ENCODE data around the gene MUSK.
"Not testable (repeated sequence)": the region's sequence is repeated elsewhere in the genome, so short reads cannot be mapped to it uniquely, and the experiment has no call there.

Gene MUSK

DNA sequence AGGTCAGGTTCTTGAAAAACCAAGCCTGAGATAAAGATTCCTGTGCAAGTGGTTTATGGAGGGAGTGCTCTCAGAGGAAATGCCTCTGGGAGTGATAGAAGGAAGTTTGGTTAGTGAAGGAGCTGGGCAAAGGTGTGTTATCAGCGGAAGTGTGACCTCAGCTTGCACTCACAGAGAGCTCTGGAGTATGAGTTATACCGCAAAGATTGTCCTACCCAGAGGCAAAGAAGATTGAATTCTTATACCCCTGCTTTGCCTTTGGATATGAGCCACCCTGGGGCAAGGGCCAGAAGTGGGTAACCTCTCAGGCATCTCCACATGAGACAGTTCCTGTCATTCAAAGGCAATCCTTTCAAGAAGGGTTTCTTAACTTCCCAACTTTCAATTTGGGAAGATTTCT is 145.6 kb downstream of the MUSK start:
- DNase-seq = no peak

DNA sequence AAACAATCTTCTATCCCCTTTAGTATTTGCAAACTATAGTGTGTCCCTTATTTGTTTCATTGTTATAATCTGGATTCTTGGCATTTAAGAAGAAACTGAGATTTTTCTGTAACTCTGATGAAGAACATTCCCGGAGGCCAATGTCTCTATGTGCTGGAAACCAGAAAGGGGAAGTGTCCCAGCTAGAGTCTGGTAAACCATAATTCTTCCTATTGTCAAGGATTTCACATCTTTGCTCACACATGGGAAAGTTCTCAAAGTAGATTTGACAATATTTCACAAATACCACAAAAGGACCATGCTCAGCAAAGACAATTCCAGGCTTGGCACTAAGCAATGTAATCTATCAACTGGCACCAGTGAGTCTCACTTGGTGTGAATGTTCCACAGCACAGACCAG is 146.8 kb downstream of the MUSK start:
- DNase-seq = no peak

DNA sequence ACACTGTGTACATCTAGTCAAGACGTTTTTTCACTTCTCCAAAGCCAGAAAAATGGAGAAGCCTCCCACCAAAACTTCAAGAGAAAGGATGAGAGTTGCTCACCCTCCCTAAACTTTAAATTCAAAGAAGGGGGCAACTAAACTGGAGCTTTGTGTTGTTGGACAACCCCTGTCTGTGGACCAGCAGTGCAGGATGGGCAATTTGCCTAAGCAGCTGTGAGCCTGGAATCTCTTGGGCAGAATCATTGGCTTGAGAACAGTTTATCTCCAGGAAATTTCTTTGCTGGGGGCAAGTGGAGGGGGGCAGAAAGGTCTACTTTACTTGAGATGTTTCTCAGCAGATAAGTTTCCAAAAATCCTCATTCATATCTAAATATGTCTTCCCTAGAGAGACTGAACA is 151.8 kb downstream of the MUSK start:
- no peak for DNase-seq

DNA sequence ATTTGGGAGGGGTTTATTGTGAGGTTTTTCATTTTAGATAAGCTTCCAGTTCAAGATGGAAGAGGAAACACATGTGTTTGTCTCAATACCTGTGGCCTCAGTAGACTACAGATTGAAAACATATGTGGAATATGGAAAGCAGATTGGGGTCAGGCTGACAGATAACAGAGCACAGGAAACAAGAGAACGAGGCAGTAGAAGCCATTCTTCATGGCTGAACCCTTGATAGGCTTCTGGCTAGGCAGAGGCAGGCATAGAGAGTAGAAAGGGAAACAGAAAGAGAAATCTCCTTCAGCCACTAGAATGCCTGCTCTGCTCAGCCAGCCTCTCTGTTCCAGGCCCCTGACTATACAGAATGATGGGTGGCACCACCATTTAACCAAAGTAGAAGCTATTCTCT is 152.5 kb downstream of the MUSK start:
- no peak for DNase-seq

DNA sequence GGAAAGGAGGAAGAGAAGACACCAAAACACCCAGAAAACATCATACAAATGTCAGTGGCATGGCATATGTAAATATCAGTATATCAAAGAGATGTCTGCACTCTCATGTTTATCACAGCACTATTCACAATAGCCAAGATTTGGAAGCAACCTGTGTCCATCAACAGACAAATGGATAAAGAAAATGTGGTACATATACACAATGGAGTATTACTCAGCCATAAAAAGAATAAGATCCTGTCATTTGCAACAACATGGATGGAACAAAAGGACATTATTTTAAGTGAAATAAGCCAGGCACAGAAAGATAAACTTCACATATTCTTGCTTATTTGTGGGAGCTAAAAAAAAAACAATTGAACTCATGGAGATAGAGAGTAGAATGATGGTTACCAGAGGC is 156.5 kb downstream of the MUSK start:
- DNase-seq = not testable (repeated sequence)

DNA sequence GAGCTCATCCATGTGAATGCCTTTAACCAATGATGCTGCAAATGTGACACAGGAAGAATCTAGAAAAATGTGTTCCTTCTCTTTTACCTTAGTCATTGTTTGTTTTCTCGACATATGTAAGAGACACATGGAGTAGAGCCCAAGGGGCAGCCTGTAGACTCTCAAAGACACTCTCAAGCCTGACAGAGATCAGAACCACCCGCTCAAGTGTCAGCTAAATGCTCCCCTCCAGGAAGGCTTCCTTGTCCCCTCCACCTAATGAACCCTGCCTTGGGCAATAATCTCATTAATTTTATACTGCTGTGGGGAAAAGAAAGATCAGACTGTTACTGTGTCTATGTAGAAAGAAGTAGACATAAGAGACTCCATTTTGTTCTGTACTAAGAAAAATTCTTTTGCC is 157.4 kb downstream of the MUSK start:
- no peak for DNase-seq

DNA sequence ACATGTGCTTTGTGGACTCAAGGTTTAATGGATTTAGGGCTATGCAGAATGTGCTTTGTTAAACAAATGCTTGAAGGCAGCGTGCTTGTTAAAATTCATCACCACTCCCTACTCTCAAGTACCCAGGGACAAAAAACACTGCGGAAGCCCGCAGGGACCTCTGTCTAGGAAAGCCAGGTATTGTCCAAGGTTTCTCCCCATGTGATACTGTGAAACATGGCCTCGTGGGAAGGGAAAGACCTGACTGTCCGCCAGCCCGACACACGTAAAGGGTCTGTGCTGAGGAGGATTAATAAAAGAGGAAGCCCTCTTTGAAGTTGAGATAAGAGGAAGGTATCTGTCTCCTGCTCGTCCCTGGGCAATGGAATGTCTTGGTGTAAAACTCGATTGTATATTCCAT is 157.8 kb downstream of the MUSK start:
- DNase-seq = not testable (repeated sequence)

DNA sequence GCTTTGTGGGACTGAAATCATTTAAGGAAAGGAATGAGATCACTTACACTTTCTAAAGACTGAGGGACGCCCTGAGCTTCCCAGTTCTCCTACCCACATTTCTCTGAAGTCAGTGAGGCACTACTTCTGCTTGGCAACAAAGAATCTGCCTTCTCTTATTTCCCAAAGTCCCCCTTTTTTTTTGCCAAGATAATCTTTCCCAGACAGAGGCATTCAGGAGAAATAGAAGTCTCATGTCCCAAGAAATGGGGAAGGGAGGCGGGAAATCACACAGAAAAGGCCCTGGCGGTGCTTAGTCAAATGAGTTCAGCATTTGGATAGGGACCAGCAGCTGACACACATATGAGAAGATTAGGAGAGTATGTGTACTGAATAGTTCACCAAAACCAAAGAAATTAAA is 159.7 kb downstream of the MUSK start:
- DNase-seq = peak; percentile 75

DNA sequence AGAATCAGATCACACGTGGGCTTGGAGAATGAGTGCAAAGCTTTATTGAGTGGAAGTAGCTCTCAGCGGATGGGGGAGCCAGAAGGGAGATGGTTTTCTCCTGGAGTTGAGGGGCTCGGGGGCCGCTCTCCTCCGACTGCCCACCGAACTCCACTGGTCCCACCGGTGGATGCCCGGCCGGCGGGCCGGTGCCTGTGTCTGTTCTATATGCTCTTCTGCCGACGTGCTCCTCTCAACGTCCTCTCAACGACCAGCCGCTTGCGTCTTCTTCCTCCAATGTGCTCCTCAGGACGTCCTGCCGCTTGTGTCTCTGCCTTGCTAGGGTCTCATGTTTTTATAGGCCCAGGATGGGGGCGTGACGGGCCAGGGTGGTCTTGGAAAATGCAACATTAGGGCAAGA is 161.9 kb downstream of the MUSK start:
- no peak for DNase-seq

DNA sequence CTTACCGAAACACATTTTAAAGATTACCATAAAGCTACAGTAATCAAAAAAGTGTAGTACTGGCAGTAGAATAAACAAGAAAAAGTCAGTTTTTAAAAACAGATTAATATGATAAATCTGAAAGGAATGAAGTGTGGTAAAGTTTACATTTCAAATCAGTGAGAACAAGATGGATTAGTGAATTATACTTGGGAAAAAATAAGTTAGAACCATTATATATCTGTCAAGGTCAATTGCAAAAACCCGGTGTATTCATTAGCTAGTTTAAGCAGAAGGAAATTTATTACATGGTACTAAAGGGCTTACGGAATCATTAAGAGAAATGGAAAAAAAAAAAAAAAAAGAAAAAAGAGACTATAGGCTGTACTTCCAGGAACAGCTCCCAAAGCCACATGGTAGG is 164.3 kb downstream of the MUSK start:
- DNase-seq = peak; percentile 64

DNA sequence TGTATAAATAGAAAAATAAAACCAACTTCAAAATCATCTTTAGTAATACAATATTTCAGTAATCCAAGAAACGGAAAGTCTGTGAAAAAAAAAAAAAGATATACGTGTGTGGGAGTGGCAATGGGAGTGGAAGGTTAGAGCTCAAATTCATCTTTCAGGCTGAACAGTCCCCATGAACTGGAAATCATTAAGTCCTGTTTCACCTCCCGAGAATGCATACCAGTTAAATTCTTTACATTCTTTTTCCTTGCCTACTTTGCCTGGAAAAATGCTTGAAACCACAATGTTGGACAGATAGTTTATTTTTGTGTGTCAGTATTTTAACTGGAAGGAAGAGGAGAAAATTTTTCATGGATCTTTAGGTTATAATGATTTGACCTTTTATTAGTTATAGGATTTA is 166.8 kb downstream of the MUSK start:
- peak; percentile 96 for DNase-seq

DNA sequence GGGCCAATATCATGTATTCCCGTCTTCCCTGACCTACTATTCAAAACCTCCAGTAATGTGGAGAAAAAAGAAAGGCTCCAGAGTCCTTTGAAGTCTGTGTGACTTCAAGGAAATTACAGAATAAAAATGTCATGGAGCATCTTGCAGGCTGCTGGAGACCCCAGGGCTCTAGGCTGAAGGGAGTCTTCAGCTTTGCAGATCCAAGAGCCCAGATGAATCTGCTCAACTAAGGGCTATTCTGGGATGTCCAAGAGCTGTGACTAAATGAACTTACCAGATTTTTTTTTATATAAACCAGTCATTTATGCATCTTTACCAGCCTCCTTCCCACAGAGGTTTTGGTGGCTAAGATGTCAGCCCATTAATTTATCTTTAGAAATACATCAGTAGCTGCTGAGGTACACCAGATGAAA is 167.3 kb downstream of the MUSK start:
- DNase-seq = peak; percentile 72

DNA sequence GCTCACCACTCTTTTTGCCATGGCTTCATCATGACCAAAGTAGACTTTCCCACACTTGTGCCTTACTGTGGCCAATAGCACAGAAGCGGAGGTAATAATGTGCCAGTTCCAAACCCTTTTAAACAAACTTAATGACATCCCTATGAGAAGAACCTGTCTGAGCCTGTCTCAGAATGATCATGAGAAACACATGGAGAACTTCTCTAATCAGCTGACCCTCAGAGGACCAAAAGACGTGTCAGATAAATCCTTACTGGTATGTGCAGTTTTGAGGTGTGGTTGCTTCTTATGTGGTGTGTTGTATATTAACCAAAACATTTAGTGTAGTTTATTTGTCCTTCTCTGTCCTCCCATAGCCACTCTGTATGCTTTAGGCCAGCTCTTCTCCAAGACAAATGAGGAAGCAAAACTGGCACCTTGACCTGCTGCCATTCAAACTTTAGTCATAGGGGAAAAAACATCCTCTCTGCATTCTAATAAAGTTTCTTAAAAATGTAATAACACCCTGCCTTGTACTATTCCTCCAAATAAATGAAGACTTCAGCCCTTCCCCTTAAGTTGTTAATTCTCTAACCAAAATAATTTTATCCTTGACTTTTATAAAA is 168.9 kb downstream of the MUSK start:
- no peak for DNase-seq

DNA sequence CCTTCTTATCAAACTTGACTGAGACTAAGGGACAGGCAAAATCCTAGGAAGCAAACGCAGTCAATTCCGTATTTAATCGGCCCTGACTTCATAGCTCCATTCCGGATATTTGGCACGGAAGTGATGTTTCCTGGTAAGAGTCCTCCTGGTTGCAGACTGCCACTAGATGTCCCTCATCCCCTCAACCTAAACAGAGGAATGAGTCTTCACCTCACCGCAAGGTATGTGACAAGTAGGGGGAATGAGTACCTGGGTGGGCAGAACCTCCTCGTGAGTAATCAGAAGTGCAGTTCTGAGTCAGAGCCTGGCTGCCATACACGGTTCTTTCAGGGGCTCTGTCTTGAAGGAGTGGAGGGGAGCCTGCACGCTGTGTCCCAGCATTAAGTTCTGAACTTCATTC is 173.6 kb downstream of the MUSK start:
- DNase-seq = peak; percentile 49

DNA sequence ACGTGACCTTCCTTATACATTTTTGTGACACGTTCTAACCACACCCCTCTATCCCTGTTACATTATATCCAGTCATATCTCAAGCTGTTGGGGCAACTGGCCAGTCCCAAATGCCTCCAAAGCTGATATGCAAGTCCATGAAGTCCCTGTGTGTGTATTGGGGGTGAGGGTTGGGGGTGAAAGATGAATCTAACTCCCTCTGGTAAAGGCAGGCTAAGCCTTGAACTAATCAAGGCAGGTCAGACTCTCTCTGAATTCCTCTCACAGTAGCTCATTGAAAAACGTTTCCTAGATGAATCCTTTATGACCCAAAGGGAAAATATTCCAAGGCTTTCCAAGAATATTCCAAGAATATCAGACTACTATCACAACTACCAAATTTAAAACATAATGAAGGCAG is 174.4 kb downstream of the MUSK start:
- DNase-seq = peak; percentile 79

DNA sequence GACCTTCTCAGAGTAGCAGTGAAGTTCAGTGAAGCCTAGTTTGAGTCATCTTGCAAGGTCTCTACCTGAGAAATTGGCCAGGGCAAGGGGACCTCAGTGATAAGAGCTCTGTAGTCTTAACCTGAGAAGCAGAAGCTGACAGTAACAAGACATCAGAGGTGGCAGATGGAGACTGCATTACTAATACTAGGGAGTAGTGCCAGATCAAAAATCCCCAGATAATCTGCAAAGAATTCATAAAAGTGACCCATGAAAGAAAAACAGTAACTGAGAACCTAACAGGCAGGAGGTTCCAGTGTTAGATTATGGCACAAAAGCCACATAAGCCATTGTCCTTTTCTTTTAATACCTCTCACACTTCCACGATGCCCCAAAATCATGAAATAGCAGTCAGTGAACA is 175.5 kb downstream of the MUSK start:
- DNase-seq = no peak

DNA sequence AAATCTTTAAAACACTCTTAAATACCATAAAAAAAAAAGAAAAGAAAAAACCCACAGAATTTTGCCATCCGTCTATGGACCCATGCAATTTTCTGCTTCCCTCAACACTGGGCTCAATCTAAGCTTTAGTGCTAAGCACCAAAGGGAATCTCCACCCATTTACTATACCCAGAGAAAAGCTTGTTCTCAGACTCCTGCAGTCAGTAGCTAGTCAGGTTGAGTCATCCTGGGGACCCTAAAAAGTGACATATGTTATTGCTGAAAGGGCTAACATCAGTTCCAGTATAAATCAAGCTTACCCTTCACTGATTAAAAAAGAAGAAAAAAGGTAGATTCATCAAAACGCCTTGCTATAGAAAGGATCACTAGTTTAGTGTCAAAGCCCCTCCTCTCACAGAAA is 177.6 kb downstream of the MUSK start:
- DNase-seq = peak; percentile 28

DNA sequence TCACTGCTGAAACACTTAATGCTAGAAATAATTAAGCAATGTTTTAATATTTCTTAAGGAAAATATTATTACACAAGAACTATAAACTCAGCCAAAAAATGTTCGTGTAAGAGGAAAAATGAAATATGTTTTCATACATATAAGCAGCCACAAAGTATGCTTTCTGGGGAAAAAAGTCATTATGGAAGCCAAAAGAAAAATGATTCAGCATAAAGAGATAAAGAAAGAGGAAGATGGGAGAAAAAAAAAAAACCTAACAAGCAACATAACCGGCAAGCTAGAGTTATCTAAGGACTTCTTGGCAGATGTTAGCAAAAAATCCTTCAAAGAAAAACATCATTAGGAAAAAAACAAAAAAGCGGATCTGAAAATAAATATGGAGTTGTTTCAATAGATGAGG is 179.1 kb downstream of the MUSK start:
- DNase-seq = peak; percentile 65

DNA sequence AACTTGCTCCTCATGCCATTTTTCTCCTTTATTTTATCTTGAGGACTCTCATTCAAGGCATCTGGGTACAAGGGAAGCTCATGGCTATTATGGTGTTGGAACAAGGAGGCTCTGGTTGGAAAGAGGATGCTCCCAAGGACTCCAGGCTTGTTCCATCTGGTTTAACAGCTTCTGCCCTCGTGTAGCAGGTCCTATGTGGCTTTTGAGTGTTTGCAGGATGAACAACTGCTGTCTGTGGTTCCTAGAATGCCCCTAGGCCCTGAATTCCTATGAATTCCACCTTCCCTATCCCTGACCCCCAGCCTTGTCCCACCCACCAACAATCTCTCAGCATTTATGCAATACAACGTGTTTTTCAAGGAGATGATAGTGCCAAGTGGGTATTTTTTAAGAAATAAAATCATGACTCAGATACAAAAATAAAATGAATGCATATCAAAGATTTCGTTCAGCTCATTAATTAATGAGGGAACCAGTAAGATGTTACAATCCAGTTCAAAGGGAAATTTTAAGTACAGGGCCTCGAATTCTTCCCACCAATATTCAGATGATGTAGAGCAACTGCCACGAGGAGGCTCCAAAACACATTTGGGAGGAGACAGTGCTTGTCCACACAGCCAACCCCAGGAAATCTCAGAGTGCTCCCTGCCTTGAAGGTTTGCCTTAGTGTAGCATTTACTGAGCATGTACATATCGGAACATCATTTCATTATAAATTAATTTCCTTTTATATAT is 182.0 kb downstream of the MUSK start:
- DNase-seq = no peak
